Measurements from ENCODE around the gene MAP3K21. TPM values are rescaled to one million over a fixed set of nuclear protein-coding genes. Genes with fewer than 3 reads are reported as not detected.
A peak's percentile ranks its signal among the peaks of the same experiment; 100 is the strongest.

Gene MAP3K21
- total RNA-seq: 4.7 TPM

GRCh38 chr1:233327651-233328141 is at the start of gene MAP3K21:
MAP3K21 (plus strand) TSS chr1:233327724; CDS start chr1:233328029, 305 bp downstream.
- no peak for DNase-seq (ENCODE audit: low spot score)
- peak; percentile 79 for ATAC-seq

DNA sequence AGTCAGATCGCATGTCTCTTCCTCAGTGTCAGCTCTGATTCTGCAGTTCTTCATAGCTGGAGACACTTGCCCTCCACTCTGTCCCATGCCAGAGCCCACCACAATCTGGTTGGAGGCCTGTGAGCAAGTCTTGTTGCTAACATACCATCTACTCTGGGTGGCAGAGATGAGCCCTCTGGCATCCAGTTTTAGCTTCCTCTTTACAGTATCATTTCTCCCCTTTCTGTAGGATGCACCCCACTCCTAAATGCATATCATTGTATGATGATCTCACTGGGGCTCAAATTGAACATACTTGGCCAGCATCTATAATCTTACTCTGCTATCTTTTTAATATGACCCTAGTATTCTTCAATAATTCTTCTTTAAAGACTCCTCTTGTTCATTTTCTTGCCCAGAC is 48.9 kb upstream of the MAP3K21 start:
- ATAC-seq: no peak

GRCh38 chr1:233279971-233280370 is 47.6 kb upstream of the MAP3K21 start:
- DNase-seq (ENCODE audit: low spot score) (no peak), ATAC-seq (no peak)

More for the DNA sequence above, 48.9 kb upstream of the MAP3K21 start:
- DNase-seq (ENCODE audit: low spot score): no peak

DNA sequence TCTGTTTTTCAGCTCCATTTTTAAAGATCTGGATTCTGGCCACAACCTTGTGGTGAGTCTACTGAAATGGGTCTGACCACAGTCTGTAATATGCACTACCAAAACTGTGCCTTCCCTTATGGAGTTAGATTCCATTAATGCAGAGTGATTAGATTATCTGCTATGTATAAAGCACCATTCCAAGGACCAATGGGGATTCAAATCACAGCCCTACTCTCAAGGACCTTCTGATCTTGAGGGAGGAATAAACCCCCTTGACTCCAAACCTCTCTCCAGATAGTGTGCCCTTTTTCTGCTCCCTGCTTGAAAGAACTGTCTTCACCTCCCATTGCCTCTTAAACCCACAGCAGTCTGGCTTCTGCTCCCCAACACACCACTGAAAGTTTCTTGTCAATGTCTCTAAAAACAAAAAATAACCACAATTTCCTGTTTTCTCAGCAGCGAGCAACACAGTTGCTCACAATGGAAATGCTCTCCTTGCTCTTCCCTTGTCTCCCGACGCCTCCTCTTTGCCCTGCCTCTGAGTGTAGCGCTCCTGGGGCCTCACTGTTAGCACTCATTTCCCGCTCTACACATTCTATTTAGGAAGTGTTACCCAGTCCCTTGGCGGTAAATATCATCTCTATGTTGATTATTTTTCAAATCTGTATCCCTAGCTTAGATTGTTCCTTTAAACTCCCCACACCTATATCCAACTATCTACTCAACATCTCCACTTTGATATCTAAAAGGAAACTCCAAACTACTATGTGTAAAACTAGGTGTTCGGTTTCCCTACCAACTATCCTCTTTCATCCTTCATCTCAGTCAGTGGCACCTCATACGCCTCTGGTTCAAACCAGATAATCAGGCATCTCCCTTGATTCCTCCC is 45.6 kb upstream of the MAP3K21 start:
- DNase-seq (ENCODE audit: low spot score) (no peak), ATAC-seq (no peak)

DNA sequence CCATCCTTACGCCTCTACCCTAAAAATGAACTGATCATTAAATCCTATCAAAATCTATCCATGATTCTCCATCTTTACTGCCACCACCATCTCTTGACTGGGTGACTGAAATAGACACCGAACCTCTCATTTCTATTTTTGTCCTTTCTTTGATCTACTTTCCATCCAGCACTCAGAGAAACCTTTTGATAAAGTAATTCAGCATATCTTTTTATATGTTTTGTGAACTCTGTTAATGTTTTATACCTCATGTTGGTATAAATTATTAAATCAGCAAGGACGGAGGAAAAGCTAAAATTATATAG is 45.0 kb upstream of the MAP3K21 start:
- DNase-seq (ENCODE audit: low spot score): no peak
- ATAC-seq: no peak

GRCh38 chr1:233289676-233290075 is 37.8 kb upstream of the MAP3K21 start:
- no peak for DNase-seq (ENCODE audit: low spot score)

DNA sequence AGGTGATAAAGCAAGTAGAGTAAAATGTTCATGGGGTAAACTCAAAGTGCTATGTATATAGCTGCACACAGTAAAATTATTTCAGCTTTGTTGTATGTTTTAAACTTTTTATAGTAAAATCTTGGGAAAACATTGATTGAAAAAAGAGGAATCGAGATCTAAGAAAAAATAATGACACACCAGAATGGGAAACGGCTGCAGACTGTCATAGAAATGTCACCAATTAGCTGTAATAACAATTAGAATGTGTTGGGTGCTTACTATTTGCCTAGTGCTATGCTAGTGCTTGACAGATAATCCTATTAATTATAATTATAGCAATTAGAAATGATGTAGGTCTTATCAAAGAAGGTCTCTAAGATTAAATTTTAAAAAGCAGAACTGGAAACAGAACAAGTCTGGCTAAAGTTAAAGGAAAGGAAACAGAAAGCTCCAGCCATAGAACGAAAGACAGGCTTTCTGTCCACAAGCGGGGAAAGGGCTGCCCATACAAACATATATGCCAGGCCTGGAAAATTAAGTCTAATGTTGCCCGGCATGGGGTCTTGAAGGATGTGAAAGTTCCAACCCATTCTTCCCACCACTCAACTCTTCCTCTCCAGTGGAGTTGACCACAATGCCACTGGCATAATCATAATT is 37.0 kb upstream of the MAP3K21 start:
- no peak for DNase-seq (ENCODE audit: low spot score)
- no peak for ATAC-seq

More at GRCh38 chr1:233289676-233290075, 37.8 kb upstream of the MAP3K21 start:
- ATAC-seq: no peak

- no peak for ATAC-seq
- DNase-seq (ENCODE audit: low spot score): no peak
These were observed 33.7 kb upstream of the MAP3K21 start for GRCh38 chr1:233293556-233294446.

DNA sequence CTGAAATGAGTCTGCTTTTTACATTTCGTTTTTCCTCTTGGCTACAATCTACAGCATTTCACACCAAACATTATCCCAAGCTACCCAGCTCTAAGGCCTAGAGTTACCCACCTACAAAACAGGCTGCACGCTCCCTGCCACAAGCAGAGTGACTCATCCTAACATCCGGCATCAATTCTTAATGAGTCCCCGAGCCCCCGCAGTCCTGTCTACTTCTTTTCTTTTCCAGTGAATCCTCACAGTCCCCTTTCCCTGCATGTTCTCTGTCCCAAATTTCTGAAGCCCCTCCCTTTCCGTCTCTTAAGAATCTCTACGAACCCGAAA is 32.6 kb upstream of the MAP3K21 start:
- DNase-seq (ENCODE audit: low spot score) (no peak), ATAC-seq (no peak)

GRCh38 chr1:233295237-233295974 is 32.1 kb upstream of the MAP3K21 start, which contains the start of gene PCNX2:
PCNX2 (minus strand) TSS chr1:233295725; CDS start chr1:233295478, 247 bp downstream.
- peak; percentile 57 for ATAC-seq
- DNase-seq (ENCODE audit: low spot score): no peak

GRCh38 chr1:233295975-233296322 is 31.6 kb upstream of the MAP3K21 start:
- no peak for DNase-seq (ENCODE audit: low spot score)
- no peak for ATAC-seq

DNA sequence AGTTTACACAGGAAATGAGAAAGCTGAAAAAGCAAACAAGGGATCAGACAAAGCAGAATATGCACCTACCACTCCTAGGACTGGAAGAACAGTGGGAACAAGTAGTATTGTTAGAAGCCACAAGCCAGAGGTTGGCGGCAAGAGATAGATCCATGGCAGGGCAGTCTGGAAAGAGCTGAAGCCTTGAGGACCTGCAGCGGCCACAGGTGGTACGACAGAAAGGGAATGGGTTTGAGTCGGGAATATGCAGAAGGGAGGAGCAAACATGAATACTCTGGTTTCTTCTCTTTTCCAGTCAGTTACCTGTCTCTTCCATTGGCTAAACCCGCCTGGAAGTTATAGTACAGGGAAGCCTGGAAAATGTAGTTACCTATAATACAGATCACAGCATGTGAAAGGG is 28.1 kb upstream of the MAP3K21 start:
- ATAC-seq (no peak), DNase-seq (ENCODE audit: low spot score) (no peak)

DNA sequence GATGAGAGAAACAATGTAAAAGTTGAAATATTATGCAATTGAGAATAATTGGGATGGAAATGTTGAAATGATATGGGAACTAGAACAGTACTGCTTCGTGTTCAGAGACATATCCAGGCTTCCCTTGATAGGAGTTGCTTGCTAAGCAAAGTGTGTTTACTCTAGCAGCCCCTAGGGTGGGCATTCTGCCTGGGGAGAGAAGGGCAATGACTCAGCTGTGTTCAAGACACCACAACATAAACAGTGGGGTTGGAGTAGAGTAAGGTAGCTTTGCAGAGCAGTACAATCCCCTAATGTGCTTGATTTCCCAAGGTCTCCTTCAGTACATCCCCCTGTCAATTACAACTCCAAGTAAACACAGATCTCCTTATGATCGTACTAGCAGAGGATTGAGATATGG is 27.2 kb upstream of the MAP3K21 start:
- ATAC-seq (no peak), DNase-seq (ENCODE audit: low spot score) (no peak)

DNA sequence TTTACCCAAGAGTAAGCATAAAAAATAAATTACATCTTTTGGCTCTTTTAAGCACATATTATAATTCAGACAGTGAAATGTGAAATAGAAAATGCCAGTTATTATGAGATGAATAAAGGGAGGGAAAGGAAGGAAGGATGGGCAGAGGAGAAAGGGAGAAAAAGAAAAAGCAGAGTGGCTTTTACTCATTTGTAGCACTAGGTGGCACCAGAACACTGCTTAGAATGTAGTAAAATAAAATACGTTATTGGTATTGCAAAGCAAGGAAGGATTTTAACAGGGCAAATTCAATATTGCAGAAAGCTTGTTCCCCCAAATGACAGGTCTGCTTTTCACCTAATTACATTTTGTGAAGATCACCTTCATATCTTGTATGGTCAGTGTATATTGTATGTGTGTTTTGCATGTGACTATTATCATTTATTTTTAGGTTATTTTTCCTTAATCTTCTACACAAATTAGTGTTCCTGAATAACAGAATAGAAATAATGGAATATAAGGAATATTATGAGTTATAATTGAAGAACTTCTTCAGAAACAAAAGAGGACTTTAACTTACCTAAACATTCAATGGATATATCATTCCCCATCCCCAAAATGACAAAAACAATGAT is 22.9 kb upstream of the MAP3K21 start:
- ATAC-seq: peak; percentile 92
- DNase-seq (ENCODE audit: low spot score): no peak

GRCh38 chr1:233313434-233314155 is 13.9 kb upstream of the MAP3K21 start:
- ATAC-seq (no peak), DNase-seq (ENCODE audit: low spot score) (no peak)

GRCh38 chr1:233315718-233316301 is 11.7 kb upstream of the MAP3K21 start:
- ATAC-seq (no peak), DNase-seq (ENCODE audit: low spot score) (no peak)

DNA sequence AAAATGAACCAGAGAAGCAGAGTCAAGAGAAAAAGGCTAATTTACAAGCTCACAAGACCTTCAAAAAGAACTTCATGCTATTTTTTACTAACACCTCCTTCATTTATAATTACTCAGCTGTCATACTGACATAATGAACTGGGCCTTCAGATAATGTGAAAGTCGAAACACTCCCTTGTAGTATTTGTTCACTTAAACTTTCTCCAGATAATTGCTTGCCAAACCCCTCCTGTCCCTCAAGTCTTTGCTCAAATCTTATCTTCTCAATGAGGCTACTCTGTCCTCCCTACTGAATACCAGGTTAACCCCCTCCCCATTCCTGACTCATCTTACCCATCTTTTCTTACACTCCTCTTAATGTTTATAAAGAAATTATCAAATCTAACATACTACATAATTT is 11.1 kb upstream of the MAP3K21 start:
- ATAC-seq (no peak), DNase-seq (ENCODE audit: low spot score) (no peak)

GRCh38 chr1:233319272-233319671 is 8.3 kb upstream of the MAP3K21 start:
- no peak for DNase-seq (ENCODE audit: low spot score)

GRCh38 chr1:233320023-233320422 is 7.5 kb upstream of the MAP3K21 start:
- DNase-seq (ENCODE audit: low spot score): no peak
- ATAC-seq: no peak

More at GRCh38 chr1:233319272-233319671, 8.3 kb upstream of the MAP3K21 start:
- no peak for ATAC-seq
